ENCODE results near the gene YIPF1. TPM values are rescaled to one million over a fixed set of nuclear protein-coding genes. Genes with fewer than 3 reads are reported as not detected.
A peak's percentile ranks its signal among the peaks of the same experiment; 100 is the strongest.

YIPF1 gene
- total RNA-seq, 1 donor from 2014 or later: 13.9 TPM

GRCh38 chr1:53871221-53871620 lies 18.4 kb downstream of the YIPF1 start:
- no peak for DNase-seq
- TF ChIP-seq, protein P1, sequence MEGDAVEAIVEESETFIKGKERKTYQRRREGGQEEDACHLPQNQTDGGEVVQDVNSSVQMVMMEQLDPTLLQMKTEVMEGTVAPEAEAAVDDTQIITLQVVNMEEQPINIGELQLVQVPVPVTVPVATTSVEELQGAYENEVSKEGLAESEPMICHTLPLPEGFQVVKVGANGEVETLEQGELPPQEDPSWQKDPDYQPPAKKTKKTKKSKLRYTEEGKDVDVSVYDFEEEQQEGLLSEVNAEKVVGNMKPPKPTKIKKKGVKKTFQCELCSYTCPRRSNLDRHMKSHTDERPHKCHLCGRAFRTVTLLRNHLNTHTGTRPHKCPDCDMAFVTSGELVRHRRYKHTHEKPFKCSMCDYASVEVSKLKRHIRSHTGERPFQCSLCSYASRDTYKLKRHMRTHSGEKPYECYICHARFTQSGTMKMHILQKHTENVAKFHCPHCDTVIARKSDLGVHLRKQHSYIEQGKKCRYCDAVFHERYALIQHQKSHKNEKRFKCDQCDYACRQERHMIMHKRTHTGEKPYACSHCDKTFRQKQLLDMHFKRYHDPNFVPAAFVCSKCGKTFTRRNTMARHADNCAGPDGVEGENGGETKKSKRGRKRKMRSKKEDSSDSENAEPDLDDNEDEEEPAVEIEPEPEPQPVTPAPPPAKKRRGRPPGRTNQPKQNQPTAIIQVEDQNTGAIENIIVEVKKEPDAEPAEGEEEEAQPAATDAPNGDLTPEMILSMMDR (IDR thresholded peaks at IDR 0.05; ENCODE audit: borderline replicate concordance): no peak
- no peaks in the 10 kb centered on the region for H3K4me1 ChIP-seq
- no peaks in the 10 kb centered on the region for H3K27me3 ChIP-seq (ENCODE audit: low read depth)
- no peaks in the 10 kb centered on the region for H3K9me3 ChIP-seq (replicated peaks)
- no peak overlapping the region for H3K4me3 ChIP-seq
- intact Hi-C loops (cut with micrococcal nuclease): loop anchor here (10.0 kb wide), 1 partner anchor 84 kb away; no protein-coding TSS in a partner anchor
- peaks cover 86% of the 10 kb centered on the region for H3K36me3 ChIP-seq
- H3K27ac ChIP-seq (replicated peaks): no peak overlapping the region

DNA sequence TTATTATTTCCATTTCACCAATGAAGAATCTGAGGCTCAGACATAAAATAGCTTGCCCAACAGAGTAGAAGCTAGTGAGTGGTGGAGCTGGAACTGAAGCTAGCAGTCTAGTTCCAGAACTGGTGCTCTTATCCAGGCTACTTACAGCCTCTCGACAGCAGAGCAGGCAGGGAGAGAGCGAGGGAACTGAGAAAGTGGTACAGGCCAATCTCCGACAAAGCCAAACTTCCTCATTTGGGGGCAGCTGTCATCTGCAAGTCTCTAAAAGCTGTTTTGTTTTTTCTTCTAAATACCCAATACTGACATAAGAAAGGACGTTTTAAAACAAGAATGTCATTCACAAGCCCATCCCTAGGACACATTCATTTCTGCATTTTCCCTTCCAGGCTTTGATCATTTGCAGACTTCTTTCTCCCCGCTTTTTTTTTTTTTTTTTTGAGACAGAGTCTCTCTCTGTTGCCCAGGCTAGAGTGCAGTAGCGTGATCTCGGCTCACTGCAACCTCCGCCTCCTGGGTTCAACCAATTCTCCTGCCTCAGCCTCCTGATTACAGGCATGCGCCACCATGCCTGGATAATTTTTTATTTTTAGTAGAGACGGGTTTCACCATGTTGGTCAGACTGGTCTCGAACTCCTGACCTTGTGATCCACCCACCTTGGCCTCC lies 20.0 kb downstream of the YIPF1 start:
- DNase-seq: no peak
- H3K4me1 ChIP-seq: no peaks in the 10 kb centered on the region
- H3K27me3 ChIP-seq (ENCODE audit: low read depth): no peaks in the 10 kb centered on the region
- TF ChIP-seq, protein P1 (IDR thresholded peaks at IDR 0.05; ENCODE audit: borderline replicate concordance): no peak
- no peak overlapping the region for H3K27ac ChIP-seq (replicated peaks)
- intact Hi-C loops (cut with micrococcal nuclease): loop anchor here (10.0 kb wide), 1 partner anchor 85 kb away; no protein-coding TSS in a partner anchor
- peaks cover 86% of the 10 kb centered on the region for H3K36me3 ChIP-seq
- no peaks in the 10 kb centered on the region for H3K9me3 ChIP-seq (replicated peaks)
- no peak overlapping the region for H3K4me3 ChIP-seq

DNA sequence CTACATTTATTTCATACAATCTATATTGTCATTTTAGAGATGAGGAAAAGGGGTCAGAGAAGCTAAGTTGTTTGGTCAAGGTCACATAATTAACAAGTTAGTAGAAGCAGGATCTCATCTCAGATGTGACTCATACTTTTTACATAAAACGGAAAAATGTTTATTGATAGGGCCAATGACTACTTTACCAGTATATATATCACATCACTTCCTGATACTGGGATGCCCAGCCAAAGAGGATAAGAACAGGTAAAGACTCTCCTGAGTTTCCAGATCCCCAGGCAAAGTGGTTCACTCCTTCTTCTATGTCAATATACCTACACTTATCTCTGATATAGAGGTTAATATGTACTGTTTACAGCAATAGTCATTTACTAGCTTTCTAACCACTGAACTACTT lies 21.0 kb downstream of the YIPF1 start:
- no peaks in the 10 kb centered on the region for H3K4me1 ChIP-seq
- intact Hi-C loops (cut with micrococcal nuclease): no loop called here
- no peaks in the 10 kb centered on the region for H3K27me3 ChIP-seq (ENCODE audit: low read depth)
- no peaks in the 10 kb centered on the region for H3K9me3 ChIP-seq (replicated peaks)
- H3K27ac ChIP-seq (replicated peaks): no peak overlapping the region
- no peak for DNase-seq
- no peak overlapping the region for H3K4me3 ChIP-seq
- peaks cover 86% of the 10 kb centered on the region for H3K36me3 ChIP-seq
- TF ChIP-seq, protein P1 (IDR thresholded peaks at IDR 0.05; ENCODE audit: borderline replicate concordance): no peak

DNA sequence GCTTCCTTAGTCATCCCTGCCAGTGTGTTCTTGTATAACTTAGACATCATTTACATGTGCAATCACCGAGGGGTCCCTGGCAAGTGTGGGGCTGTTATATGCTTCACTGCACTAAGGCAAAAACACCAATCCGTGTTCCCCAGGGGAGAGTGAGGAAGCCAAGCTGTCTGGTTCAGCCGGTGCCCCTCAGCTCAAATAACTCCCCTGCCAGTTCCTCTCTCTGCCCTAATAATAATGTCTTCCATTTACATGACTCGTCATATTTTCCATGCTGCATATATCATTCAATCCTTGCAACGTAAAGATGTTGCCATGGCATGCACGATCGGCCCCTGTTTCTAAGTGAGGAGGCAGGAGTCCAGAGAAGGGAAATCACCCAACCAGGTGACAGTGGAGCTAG lies 27.1 kb downstream of the YIPF1 start:
- no peak overlapping the region for H3K27ac ChIP-seq (replicated peaks)
- H3K4me1 ChIP-seq: no peaks in the 10 kb centered on the region
- peaks cover 58% of the 10 kb centered on the region for H3K36me3 ChIP-seq
- H3K27me3 ChIP-seq (ENCODE audit: low read depth): no peaks in the 10 kb centered on the region
- TF ChIP-seq, protein P1 (IDR thresholded peaks at IDR 0.05; ENCODE audit: borderline replicate concordance): no peak
- intact Hi-C loops (cut with micrococcal nuclease): no loop called here
- H3K9me3 ChIP-seq (replicated peaks): no peaks in the 10 kb centered on the region
- no peak overlapping the region for H3K4me3 ChIP-seq
- no peak for DNase-seq

- no peaks in the 10 kb centered on the region for H3K27me3 ChIP-seq (ENCODE audit: low read depth)
- no peaks in the 10 kb centered on the region for H3K4me1 ChIP-seq
- intact Hi-C loops (cut with micrococcal nuclease): no loop called here
- TF ChIP-seq, protein P1 (IDR thresholded peaks at IDR 0.05; ENCODE audit: borderline replicate concordance): peak; percentile 78
- H3K9me3 ChIP-seq (replicated peaks): no peaks in the 10 kb centered on the region
- no peak for DNase-seq
- H3K36me3 ChIP-seq: peaks cover 64% of the 10 kb centered on the region
- H3K4me3 ChIP-seq: no peak overlapping the region
- H3K27ac ChIP-seq (replicated peaks): no peak overlapping the region
Observed at GRCh38 chr1:53860967-53861411, 28.6 kb downstream of the YIPF1 start.
